GM12892 (cell line): ENCODE results near the gene EML1.

ENCODE experiments used
- POLR2A ChIP-seq: IDR thresholded peaks from 2 replicates; pipeline ENCODE4 v1.6.1; 2011; ENCODE audit warnings: low read depth, low read length, control low read depth
- POLR2AphosphoS5 ChIP-seq: IDR thresholded peaks from 2 replicates; pipeline ENCODE4 v1.6.1; 2011; ENCODE audit warnings: low read depth, low read length, control low read depth

- TF ChIP-seq POLR2A (no peak), POLR2AphosphoS5 (no peak)
Observed at GRCh38 chr14:99755068-99755405, 38.2 kb upstream of the EML1 start.
